A549 (cell line): ENCODE data around the gene CDK9.

Source experiments
- CBX8 ChIP-seq: fragments of 200-600 bp; sonication (generic); IDR thresholded peaks from 2 replicates; pipeline ENCODE4 v1.6.1; 2016
- ESRRA ChIP-seq: fragments of 150-350 bp; IDR thresholded peaks from 2 replicates; pipeline ENCODE4 v1.6.1; 2014; ENCODE audit warnings: mild to moderate bottlenecking, low read length, borderline replicate concordance
- JUN ChIP-seq, 2 experiments: fragments of >200 bp; sonication (Bioruptor Twin); formaldehyde crosslinking; IDR thresholded peaks; 2 replicates in 1 of 2; 3 replicates in 1 of 2; pipeline ENCODE4 v1.6.1; 2016 to 2017
- POLR2A ChIP-seq: IDR thresholded peaks from 2 replicates; pipeline ENCODE4 v1.6.1; 2012; ENCODE audit warnings: mild to moderate bottlenecking, low read length
- RFX5 ChIP-seq: fragments of 450-650 bp; IDR thresholded peaks from 2 replicates; pipeline ENCODE4 v1.7.1; 2014; ENCODE audit warnings: antibody characterized with exemption, mild to moderate bottlenecking, moderate library complexity
- SMC3 ChIP-seq: fragments of >200 bp; sonication (Bioruptor Twin); formaldehyde crosslinking; IDR thresholded peaks from 3 replicates; pipeline ENCODE4 v1.6.1; 2018; ENCODE audit warnings: inconsistent platforms
- TF ChIP-seq, protein P1 (sequence below): fragments of >200 bp; sonication (Bioruptor Twin); formaldehyde crosslinking; IDR thresholded peaks from 3 replicates; pipeline ENCODE4 v1.5.1; 2016
- TF ChIP-seq, protein P2 (sequence below): IDR thresholded peaks from 2 replicates; pipeline ENCODE4 v1.6.1; 2012

DNA sequence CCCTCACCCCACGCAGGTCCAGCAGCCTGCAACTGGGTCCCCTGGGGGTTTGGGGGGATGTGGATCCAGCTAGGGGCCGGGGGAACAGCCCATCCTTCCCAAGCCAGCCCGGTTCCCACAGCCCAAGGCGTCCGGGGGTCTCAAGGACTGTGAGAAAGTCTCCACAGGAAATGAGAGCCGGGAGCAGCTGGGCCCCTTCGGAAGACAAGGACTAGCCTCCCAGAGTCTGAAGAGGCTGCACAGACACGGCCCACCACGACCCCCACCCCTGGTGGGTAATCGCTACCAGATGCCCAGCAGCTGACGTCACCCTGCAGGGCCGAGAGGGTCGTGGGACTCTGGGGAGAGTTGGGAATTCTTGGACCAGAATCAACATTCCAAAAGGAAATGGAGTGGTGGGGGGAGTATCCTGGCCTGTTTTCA is 17.9 kb upstream of the CDK9 start:
- TF ChIP-seq RFX5 (no peak), JUN (IDR thresholded peaks at IDR 0.05) (no peak), ESRRA (no peak), SMC3 (no peak), POLR2A (no peak), CBX8 (no peak)
- TF ChIP-seq, protein P1, sequence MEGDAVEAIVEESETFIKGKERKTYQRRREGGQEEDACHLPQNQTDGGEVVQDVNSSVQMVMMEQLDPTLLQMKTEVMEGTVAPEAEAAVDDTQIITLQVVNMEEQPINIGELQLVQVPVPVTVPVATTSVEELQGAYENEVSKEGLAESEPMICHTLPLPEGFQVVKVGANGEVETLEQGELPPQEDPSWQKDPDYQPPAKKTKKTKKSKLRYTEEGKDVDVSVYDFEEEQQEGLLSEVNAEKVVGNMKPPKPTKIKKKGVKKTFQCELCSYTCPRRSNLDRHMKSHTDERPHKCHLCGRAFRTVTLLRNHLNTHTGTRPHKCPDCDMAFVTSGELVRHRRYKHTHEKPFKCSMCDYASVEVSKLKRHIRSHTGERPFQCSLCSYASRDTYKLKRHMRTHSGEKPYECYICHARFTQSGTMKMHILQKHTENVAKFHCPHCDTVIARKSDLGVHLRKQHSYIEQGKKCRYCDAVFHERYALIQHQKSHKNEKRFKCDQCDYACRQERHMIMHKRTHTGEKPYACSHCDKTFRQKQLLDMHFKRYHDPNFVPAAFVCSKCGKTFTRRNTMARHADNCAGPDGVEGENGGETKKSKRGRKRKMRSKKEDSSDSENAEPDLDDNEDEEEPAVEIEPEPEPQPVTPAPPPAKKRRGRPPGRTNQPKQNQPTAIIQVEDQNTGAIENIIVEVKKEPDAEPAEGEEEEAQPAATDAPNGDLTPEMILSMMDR = no peak
- TF ChIP-seq, protein P2, sequence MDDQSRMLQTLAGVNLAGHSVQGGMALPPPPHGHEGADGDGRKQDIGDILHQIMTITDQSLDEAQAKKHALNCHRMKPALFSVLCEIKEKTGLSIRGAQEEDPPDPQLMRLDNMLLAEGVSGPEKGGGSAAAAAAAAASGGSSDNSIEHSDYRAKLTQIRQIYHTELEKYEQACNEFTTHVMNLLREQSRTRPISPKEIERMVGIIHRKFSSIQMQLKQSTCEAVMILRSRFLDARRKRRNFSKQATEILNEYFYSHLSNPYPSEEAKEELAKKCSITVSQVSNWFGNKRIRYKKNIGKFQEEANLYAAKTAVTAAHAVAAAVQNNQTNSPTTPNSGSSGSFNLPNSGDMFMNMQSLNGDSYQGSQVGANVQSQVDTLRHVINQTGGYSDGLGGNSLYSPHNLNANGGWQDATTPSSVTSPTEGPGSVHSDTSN = no peak
